ENCODE results near the gene IGSF21.

The IGSF21 gene

GRCh38 chr1:18134324-18135046, 26.9 kb downstream of the IGSF21 start:
- no peaks in the 10 kb centered on the region for H3K9me3 ChIP-seq
- no peaks in the 10 kb centered on the region for H3K36me3 ChIP-seq (replicated peaks)
- DNase-seq (ENCODE audit: low spot score in 2 of 2) = no peak
- in situ Hi-C loops (cut with MboI; ENCODE audit: low sequenced_read_pairs) = no loop called here
- no peaks in the 10 kb centered on the region for H3K4me1 ChIP-seq
- H3K4me3 ChIP-seq = no peak overlapping the region
- H3K27me3 ChIP-seq (ENCODE audit: low read depth) = no peaks in the 10 kb centered on the region

- in situ Hi-C loops (cut with MboI; ENCODE audit: low sequenced_read_pairs) = no loop called here
- Histone ChIP-seq H3K27me3 (ENCODE audit: low read depth) (no peaks in the 10 kb centered on the region), H3K9me3 (no peaks in the 10 kb centered on the region), H3K4me3 (no peak overlapping the region), H3K36me3 (replicated peaks) (no peaks in the 10 kb centered on the region), H3K4me1 (no peaks in the 10 kb centered on the region)
- no peak for DNase-seq (ENCODE audit: low spot score in 2 of 2)
These were observed 30.3 kb downstream of the IGSF21 start for GRCh38 chr1:18137759-18138345.

- H3K4me1 ChIP-seq = no peaks in the 10 kb centered on the region
These were observed 31.8 kb downstream of the IGSF21 start for GRCh38 chr1:18139198-18139981.

GRCh38 chr1:18140411-18140810, 32.8 kb downstream of the IGSF21 start:
- in situ Hi-C loops (cut with MboI; ENCODE audit: low sequenced_read_pairs) = no loop called here
- Histone ChIP-seq H3K4me3 (no peak overlapping the region), H3K36me3 (replicated peaks) (no peaks in the 10 kb centered on the region), H3K27me3 (ENCODE audit: low read depth) (no peaks in the 10 kb centered on the region), H3K9me3 (no peaks in the 10 kb centered on the region), H3K4me1 (no peaks in the 10 kb centered on the region)
- no peak for DNase-seq (ENCODE audit: low spot score in 2 of 2)

More at GRCh38 chr1:18139198-18139981, 31.8 kb downstream of the IGSF21 start:
- in situ Hi-C loops (cut with MboI; ENCODE audit: low sequenced_read_pairs) = no loop called here
- no peak overlapping the region for H3K4me3 ChIP-seq
- DNase-seq (ENCODE audit: low spot score in 2 of 2) = no peak
- H3K27me3 ChIP-seq (ENCODE audit: low read depth) = no peaks in the 10 kb centered on the region
- no peaks in the 10 kb centered on the region for H3K36me3 ChIP-seq (replicated peaks)
- H3K9me3 ChIP-seq = no peaks in the 10 kb centered on the region

GRCh38 chr1:18141661-18142060, 34.1 kb downstream of the IGSF21 start:
- Histone ChIP-seq H3K36me3 (replicated peaks) (no peaks in the 10 kb centered on the region), H3K4me1 (no peaks in the 10 kb centered on the region), H3K9me3 (no peaks in the 10 kb centered on the region), H3K4me3 (no peak overlapping the region), H3K27me3 (ENCODE audit: low read depth) (no peaks in the 10 kb centered on the region)
- DNase-seq (ENCODE audit: low spot score in 2 of 2) = no peak
- in situ Hi-C loops (cut with MboI; ENCODE audit: low sequenced_read_pairs) = no loop called here

- Histone ChIP-seq H3K4me1 (no peaks in the 10 kb centered on the region), H3K4me3 (no peak overlapping the region), H3K27me3 (ENCODE audit: low read depth) (no peaks in the 10 kb centered on the region), H3K36me3 (replicated peaks) (no peaks in the 10 kb centered on the region), H3K9me3 (no peaks in the 10 kb centered on the region)
- DNase-seq (ENCODE audit: low spot score in 2 of 2) = no peak
- in situ Hi-C loops (cut with MboI; ENCODE audit: low sequenced_read_pairs) = no loop called here
These were observed 34.9 kb downstream of the IGSF21 start for GRCh38 chr1:18142471-18142870.

- Histone ChIP-seq H3K9me3 (no peaks in the 10 kb centered on the region), H3K4me1 (no peaks in the 10 kb centered on the region), H3K36me3 (replicated peaks) (no peaks in the 10 kb centered on the region), H3K27me3 (ENCODE audit: low read depth) (no peaks in the 10 kb centered on the region), H3K4me3 (no peak overlapping the region)
- in situ Hi-C loops (cut with MboI; ENCODE audit: low sequenced_read_pairs) = no loop called here
- no peak for DNase-seq (ENCODE audit: low spot score in 2 of 2)
These were observed 35.4 kb downstream of the IGSF21 start for GRCh38 chr1:18142969-18143368.

- H3K4me1 ChIP-seq = no peaks in the 10 kb centered on the region
- no peak for DNase-seq (ENCODE audit: low spot score in 2 of 2)
- no peaks in the 10 kb centered on the region for H3K9me3 ChIP-seq
- no peaks in the 10 kb centered on the region for H3K36me3 ChIP-seq (replicated peaks)
- no peaks in the 10 kb centered on the region for H3K27me3 ChIP-seq (ENCODE audit: low read depth)
- in situ Hi-C loops (cut with MboI; ENCODE audit: low sequenced_read_pairs) = no loop called here
- no peak overlapping the region for H3K4me3 ChIP-seq
These were observed 36.5 kb downstream of the IGSF21 start for GRCh38 chr1:18144062-18144461.

GRCh38 chr1:18144916-18145647, 37.5 kb downstream of the IGSF21 start:
- Histone ChIP-seq H3K27me3 (ENCODE audit: low read depth) (peaks cover 2% of the 10 kb centered on the region; the same call in 1 of the 2 replicates), H3K9me3 (no peaks in the 10 kb centered on the region), H3K4me3 (no peak overlapping the region), H3K36me3 (replicated peaks) (no peaks in the 10 kb centered on the region), H3K4me1 (no peaks in the 10 kb centered on the region)
- no peak for DNase-seq (ENCODE audit: low spot score in 2 of 2)
- in situ Hi-C loops (cut with MboI; ENCODE audit: low sequenced_read_pairs) = no loop called here

- Histone ChIP-seq H3K36me3 (replicated peaks) (no peaks in the 10 kb centered on the region), H3K4me1 (no peaks in the 10 kb centered on the region), H3K9me3 (no peaks in the 10 kb centered on the region), H3K4me3 (no peak overlapping the region), H3K27me3 (ENCODE audit: low read depth) (peaks cover 2% of the 10 kb centered on the region; the same call in 1 of the 2 replicates)
- no peak for DNase-seq (ENCODE audit: low spot score in 2 of 2)
- in situ Hi-C loops (cut with MboI; ENCODE audit: low sequenced_read_pairs) = no loop called here
These were observed 38.4 kb downstream of the IGSF21 start for GRCh38 chr1:18145851-18146618.

GRCh38 chr1:18146886-18147285, 39.3 kb downstream of the IGSF21 start:
- in situ Hi-C loops (cut with MboI; ENCODE audit: low sequenced_read_pairs) = no loop called here
- Histone ChIP-seq H3K36me3 (replicated peaks) (no peaks in the 10 kb centered on the region), H3K9me3 (no peaks in the 10 kb centered on the region), H3K4me1 (no peaks in the 10 kb centered on the region), H3K4me3 (no peak overlapping the region), H3K27me3 (ENCODE audit: low read depth) (peaks cover 5% of the 10 kb centered on the region)
- no peak for DNase-seq (ENCODE audit: low spot score in 2 of 2)

GRCh38 chr1:18147672-18148071, 40.1 kb downstream of the IGSF21 start:
- Histone ChIP-seq H3K36me3 (replicated peaks) (no peaks in the 10 kb centered on the region), H3K4me1 (no peaks in the 10 kb centered on the region), H3K9me3 (no peaks in the 10 kb centered on the region), H3K4me3 (no peak overlapping the region), H3K27me3 (ENCODE audit: low read depth) (peaks cover 8% of the 10 kb centered on the region)
- in situ Hi-C loops (cut with MboI; ENCODE audit: low sequenced_read_pairs) = no loop called here
- DNase-seq (ENCODE audit: low spot score in 2 of 2) = no peak

GRCh38 chr1:18148461-18148860, 40.9 kb downstream of the IGSF21 start:
- no peaks in the 10 kb centered on the region for H3K9me3 ChIP-seq
- H3K4me1 ChIP-seq = no peaks in the 10 kb centered on the region
- H3K4me3 ChIP-seq = no peak overlapping the region
- DNase-seq (ENCODE audit: low spot score in 2 of 2) = no peak
- in situ Hi-C loops (cut with MboI; ENCODE audit: low sequenced_read_pairs) = no loop called here
- H3K36me3 ChIP-seq (replicated peaks) = no peaks in the 10 kb centered on the region
- H3K27me3 ChIP-seq (ENCODE audit: low read depth) = peaks cover 8% of the 10 kb centered on the region

Measured in HAP-1 (cell line).